Endothelial cell of umbilical vein (primary cell): Measurements from ENCODE around the gene THSD7A.

Experiments used
- CTCF ChIP-seq, 2 donors: IDR thresholded peaks; 1 replicate in 1 of 2; 2 replicates in 1 of 2; pipeline ENCODE4 v1.5.1; 2011; ENCODE audit warnings: low read length in 2 of 2, mild to moderate bottlenecking in 2 of 2, moderate library complexity in 2 of 2, control low read depth in 1 of 2, inconsistent platforms in 1 of 2, low read depth in 1 of 2; ENCODE audit not compliant: insufficient read depth in 1 of 2; ENCODE audit errors: extremely low read depth in 1 of 2
- EZH2 ChIP-seq: IDR thresholded peaks from 2 replicates; pipeline ENCODE4 v1.6.1; 2012; ENCODE audit warnings: borderline replicate concordance, low read depth, mild to moderate bottlenecking, moderate library complexity, low read length, inconsistent platforms; ENCODE audit not compliant: severe bottlenecking

- TF ChIP-seq CTCF (IDR thresholded peaks at IDR 0.05; ENCODE audit: extremely low read depth in 1 of 2, insufficient read depth in 1 of 2, low read depth in 1 of 2, low read length in 2 of 2) (no peak), EZH2 (no peak)
These were observed 374.6 kb downstream of the THSD7A start for GRCh38 chr7:11457419-11457818.
